NCI-H526 (cell line): ENCODE measurements around the gene HAUS7.
A peak's percentile ranks its signal among the peaks of the same experiment; 100 is the strongest.

Source experiments
- DNase-seq, 2 experiments: peaks; one replicate each; lab custom pipeline; 2025; lab: John Stamatoyannopoulos, UW

The HAUS7 gene

GRCh38 chrX:153477364-153477857 is 7.0 kb upstream of the HAUS7 start:
- no peak for DNase-seq

GRCh38 chrX:153476666-153477363 is 6.4 kb upstream of the HAUS7 start:
- no peak for DNase-seq

- no peak for DNase-seq
Observed at GRCh38 chrX:153475751-153476281, 5.4 kb upstream of the HAUS7 start.

GRCh38 chrX:153475271-153475670 is 4.9 kb upstream of the HAUS7 start:
- no peak for DNase-seq

- DNase-seq = peak in 1 of 2 experiments; percentile 51
Observed at GRCh38 chrX:153474718-153475117, 4.3 kb upstream of the HAUS7 start.

- DNase-seq = no peak
Observed at GRCh38 chrX:153474266-153474665, 3.9 kb upstream of the HAUS7 start.

GRCh38 chrX:153473126-153473525 is 2.8 kb upstream of the HAUS7 start:
- no peak for DNase-seq

- no peak for DNase-seq
Observed at GRCh38 chrX:153471663-153472280, 1.4 kb upstream of the HAUS7 start.

- DNase-seq = peak in 1 of 2 experiments; percentile 51
Observed at GRCh38 chrX:153469811-153470410, 465 bp downstream of the HAUS7 start.

- DNase-seq = no peak
Observed at GRCh38 chrX:153468008-153468580, 2.3 kb downstream of the HAUS7 start.

- no peak for DNase-seq
Observed at GRCh38 chrX:153465691-153466380, 4.5 kb downstream of the HAUS7 start.

GRCh38 chrX:153464116-153464515 is 6.3 kb downstream of the HAUS7 start:
- DNase-seq = no peak

GRCh38 chrX:153463556-153463955 is 6.8 kb downstream of the HAUS7 start:
- no peak for DNase-seq

- no peak for DNase-seq
Observed at GRCh38 chrX:153463031-153463430, 7.3 kb downstream of the HAUS7 start.

GRCh38 chrX:153462291-153462690 is 8.1 kb downstream of the HAUS7 start:
- no peak for DNase-seq

GRCh38 chrX:153460826-153461225 is 9.6 kb downstream of the HAUS7 start:
- peak; percentile 60 to 74 for DNase-seq

- no peak for DNase-seq
Observed at GRCh38 chrX:153459986-153460385, 10.4 kb downstream of the HAUS7 start.

GRCh38 chrX:153458476-153458875 is 11.9 kb downstream of the HAUS7 start:
- no peak for DNase-seq

- DNase-seq = no peak
Observed at GRCh38 chrX:153457827-153458466, 12.4 kb downstream of the HAUS7 start.

- no peak for DNase-seq
Observed at GRCh38 chrX:153457136-153457825, 13.1 kb downstream of the HAUS7 start.

GRCh38 chrX:153456704-153457103 is 13.7 kb downstream of the HAUS7 start:
- DNase-seq = no peak
